PFSK-1 (cell line): ENCODE results near the gene XAGE1B.

Experiments used
- FOXP2 ChIP-seq: optimal IDR thresholded peaks from 2 replicates; pipeline ENCODE3; 2011; ENCODE audit warnings: borderline replicate concordance, control low read depth, inconsistent platforms; ENCODE audit not compliant: insufficient read depth; ENCODE audit errors: extremely low read length, extremely low read depth
- POLR2AphosphoS5 ChIP-seq: IDR thresholded peaks from 2 replicates; pipeline ENCODE4 v1.6.1; 2012; ENCODE audit warnings: low read depth, mild to moderate bottlenecking, control low read depth, low read length, moderate library complexity
- SIN3A ChIP-seq: IDR thresholded peaks from 2 replicates; pipeline ENCODE4 v1.6.1; 2012; ENCODE audit warnings: mild to moderate bottlenecking, low read length, moderate library complexity, borderline replicate concordance; ENCODE audit not compliant: insufficient read depth
- TAF1 ChIP-seq: IDR thresholded peaks from 2 replicates; pipeline ENCODE4 v1.6.1; 2012; ENCODE audit warnings: low read length, control low read depth, borderline replicate concordance; ENCODE audit not compliant: insufficient read depth
- TF ChIP-seq, protein P1 (sequence below), 2 experiments: IDR thresholded peaks; 2 replicates each; pipeline versions ENCODE4 v1.6.1 to v1.8.0; 2011 to 2012; ENCODE audit warnings: low read depth in 2 of 2, low read length in 2 of 2, control low read depth in 1 of 2, inconsistent platforms in 1 of 2, mild to moderate bottlenecking in 1 of 2, moderate library complexity in 1 of 2; ENCODE audit not compliant: insufficient read depth in 1 of 2

XAGE1B gene

DNA sequence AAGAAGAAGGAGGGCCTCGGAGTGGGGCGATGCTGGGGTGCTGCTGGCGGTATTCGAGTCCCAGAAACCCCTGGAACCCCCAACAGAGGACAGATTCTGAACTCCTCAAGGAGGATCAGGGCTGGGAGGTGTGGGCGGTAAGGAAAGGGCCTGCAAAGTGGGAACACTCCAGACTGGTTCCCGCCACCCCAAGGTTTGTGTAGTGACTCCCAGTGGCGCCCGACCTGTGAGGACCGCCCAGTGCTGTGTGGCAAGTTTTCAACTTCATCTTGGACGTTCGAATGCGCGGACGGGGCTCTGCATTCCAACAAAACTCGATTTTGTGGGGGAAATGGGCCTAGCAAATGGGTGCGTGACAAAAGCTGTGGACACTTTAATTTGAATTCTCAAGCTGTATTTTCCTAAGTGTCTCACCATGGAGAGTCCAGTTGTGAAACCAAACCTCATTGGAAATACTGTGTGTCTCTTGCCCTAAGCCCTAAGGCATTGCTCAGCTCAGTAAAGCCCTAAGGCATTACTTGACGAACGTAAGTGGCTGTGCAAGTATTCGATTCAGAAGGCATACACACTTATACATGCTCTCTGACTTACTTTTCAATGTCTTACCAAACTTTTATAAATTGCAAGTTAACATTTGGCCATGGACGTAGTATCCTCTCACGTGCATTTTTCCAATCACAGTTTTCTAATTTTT is 27.4 kb upstream of the XAGE1B start:
- TF ChIP-seq TAF1 (no peak), SIN3A (no peak), POLR2AphosphoS5 (no peak), FOXP2 (no peak)
- TF ChIP-seq, protein P1, sequence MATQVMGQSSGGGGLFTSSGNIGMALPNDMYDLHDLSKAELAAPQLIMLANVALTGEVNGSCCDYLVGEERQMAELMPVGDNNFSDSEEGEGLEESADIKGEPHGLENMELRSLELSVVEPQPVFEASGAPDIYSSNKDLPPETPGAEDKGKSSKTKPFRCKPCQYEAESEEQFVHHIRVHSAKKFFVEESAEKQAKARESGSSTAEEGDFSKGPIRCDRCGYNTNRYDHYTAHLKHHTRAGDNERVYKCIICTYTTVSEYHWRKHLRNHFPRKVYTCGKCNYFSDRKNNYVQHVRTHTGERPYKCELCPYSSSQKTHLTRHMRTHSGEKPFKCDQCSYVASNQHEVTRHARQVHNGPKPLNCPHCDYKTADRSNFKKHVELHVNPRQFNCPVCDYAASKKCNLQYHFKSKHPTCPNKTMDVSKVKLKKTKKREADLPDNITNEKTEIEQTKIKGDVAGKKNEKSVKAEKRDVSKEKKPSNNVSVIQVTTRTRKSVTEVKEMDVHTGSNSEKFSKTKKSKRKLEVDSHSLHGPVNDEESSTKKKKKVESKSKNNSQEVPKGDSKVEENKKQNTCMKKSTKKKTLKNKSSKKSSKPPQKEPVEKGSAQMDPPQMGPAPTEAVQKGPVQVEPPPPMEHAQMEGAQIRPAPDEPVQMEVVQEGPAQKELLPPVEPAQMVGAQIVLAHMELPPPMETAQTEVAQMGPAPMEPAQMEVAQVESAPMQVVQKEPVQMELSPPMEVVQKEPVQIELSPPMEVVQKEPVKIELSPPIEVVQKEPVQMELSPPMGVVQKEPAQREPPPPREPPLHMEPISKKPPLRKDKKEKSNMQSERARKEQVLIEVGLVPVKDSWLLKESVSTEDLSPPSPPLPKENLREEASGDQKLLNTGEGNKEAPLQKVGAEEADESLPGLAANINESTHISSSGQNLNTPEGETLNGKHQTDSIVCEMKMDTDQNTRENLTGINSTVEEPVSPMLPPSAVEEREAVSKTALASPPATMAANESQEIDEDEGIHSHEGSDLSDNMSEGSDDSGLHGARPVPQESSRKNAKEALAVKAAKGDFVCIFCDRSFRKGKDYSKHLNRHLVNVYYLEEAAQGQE (IDR thresholded peaks at IDR 0.05; ENCODE audit: insufficient read depth in 1 of 2, low read depth in 2 of 2, low read length in 2 of 2) = no peak

DNA sequence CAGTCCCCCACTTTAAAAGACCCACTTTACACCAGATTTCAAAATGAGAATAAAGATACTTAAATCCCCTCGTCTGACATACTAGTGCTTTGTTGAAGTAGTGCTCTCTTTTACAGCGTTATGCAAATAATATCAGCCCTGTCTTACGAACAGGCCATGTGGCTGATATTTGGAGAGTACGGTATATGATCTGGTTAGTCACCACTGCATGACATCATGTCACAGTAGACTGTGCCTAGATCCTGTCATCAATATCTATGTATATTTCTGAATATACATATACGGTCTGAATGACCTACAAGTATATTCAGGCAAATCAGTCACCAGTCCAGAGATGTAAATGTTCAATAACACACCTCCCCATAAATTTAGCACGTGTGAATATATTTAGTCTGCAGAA is 25.4 kb upstream of the XAGE1B start:
- TF ChIP-seq TAF1 = no peak
- no peak for TF ChIP-seq POLR2AphosphoS5
- TF ChIP-seq, protein P1 (IDR thresholded peaks at IDR 0.05; ENCODE audit: insufficient read depth in 1 of 2, low read depth in 2 of 2, low read length in 2 of 2) = no peak
- no peak for TF ChIP-seq FOXP2
- TF ChIP-seq SIN3A = no peak

DNA sequence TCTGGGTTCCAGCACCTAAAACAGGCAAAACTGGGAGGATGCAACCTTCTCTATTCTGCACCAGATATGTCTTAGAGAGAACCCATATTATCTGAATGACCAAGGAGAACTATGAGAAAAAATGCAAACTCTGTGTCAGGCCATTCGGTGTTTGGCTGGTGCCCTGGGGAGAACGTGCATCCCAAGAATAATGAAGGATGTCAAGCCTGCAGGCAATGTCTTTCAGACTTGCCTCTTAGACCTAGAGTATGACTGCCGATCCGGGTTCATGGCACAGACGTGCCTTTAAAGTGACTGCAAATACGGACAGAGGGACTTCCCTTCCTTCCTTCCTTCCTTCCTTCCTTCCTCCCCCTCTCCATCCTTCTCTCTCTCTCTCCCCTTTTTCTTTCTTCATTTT is 6.9 kb downstream of the XAGE1B start:
- no peak for TF ChIP-seq SIN3A

DNA sequence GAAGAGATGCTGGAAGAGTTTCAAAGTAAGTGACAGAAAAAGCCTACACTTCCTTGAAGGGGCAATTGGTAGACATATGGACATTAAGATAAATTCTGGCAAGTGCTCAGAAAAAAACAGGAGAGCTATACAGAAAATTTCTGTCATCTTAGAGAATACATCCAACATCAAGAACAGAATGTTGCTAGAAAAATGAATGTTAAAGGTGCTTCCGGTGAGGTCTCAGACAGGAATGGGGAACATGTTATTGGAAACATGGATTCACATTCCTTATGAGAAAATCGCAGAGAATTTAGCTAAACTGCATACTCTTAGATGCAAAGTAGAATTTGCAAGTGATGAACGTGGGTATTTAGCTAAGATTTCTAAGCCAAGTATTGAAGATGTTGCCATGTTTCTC is 9.5 kb downstream of the XAGE1B start:
- TF ChIP-seq, protein P1 (IDR thresholded peaks at IDR 0.05; ENCODE audit: insufficient read depth in 1 of 2, low read depth in 2 of 2, low read length in 2 of 2) = no peak
- TF ChIP-seq TAF1 (no peak), POLR2AphosphoS5 (no peak), FOXP2 (no peak), SIN3A (no peak)

DNA sequence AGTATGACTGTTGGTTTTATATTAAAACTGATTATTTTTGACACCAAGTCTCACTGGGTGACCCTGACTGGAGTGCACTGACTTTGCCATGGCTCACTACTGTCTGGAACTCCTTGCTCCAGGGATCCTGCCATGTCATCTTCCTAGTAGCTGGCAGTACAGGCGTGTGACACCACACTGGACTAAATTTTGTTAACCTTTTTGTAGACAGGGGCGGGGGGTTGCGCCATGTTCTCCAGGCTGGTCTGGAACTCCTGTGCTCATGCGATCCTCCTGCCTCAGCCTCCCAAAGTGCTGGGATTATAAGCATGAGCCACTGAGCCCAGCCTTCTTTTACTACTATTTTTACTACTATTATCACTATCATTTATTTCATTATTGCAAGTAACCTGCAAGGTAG is 12.3 kb downstream of the XAGE1B start:
- TF ChIP-seq POLR2AphosphoS5 (no peak), FOXP2 (no peak), TAF1 (no peak), SIN3A (no peak)
- TF ChIP-seq, protein P1 (IDR thresholded peaks at IDR 0.05; ENCODE audit: insufficient read depth in 1 of 2, low read depth in 2 of 2, low read length in 2 of 2) = no peak
